HL-60/S4 (cell line): ENCODE measurements around the gene OR1B1.
"Not testable (repeated sequence)": the region's sequence is repeated elsewhere in the genome, so short reads cannot be mapped to it uniquely, and the experiment has no call there.

Experiments used
- in situ Hi-C: fragments of 300-500 bp; cut with MboI; formaldehyde crosslinking; loops from 2 replicates; pipeline ENCODE4 v1.14.3; 2022; ENCODE audit warnings: low sequenced_read_pairs

Gene OR1B1

DNA sequence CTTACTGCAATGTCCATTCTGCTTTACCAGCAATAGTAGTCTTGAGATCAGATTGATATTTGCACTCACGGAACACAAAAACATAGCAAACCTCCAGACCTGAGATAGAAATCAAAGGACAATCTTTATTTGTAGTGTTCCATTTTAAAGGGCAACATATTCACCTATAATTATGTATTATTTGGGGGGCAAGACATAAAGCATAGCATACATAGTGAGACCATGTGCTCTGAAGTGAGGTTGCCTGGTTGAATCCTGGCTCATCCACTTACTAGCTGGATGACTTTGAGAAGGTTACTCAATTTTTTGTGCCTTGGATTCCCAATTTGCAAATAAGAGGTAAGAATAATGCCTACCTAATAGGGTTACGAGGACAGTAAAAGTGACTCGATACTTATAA is at the start of gene OR1B1:
TSS of gene OR1B1 (minus strand) at position 101 of the 400 bp plus-strand sequence.
- in situ Hi-C loops: no loop called here

DNA sequence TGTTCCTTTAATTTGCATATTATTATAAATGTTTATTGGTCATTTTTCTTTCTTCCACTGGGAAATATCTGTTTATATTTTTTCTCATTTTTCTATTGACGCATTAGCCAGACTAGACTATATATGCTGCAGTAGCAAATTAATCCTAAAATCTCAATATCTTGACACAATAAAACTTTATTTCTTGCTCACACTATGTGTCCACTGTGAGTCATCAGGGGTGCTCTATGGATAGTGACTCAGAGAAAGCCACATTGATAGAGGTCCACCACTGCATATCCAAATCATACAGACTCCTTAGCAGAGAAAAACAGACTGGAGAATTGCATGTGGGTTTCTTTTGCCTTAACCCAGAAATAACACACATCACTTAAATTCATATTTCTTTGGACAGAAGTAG is 38.3 kb upstream of the OR1B1 start:
- in situ Hi-C loops: no loop called here

DNA sequence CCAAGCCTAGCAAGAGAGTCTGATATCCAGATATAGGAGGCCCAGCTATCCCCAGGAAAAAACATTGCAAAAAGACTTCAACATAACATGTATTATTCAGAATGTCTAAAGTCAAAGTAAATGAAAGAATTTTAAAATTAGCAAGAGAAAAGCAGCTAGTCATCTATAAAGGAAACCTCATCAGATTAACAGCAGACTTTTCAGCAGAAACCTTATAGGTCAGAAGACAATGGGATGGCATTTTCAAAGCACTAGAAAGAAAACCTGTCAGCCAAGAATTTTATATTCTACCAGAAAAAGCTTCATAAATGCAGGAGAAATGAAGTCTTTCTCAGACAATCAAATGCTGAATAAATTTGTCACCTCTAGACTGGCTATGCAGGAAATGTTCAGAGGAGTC is 27.4 kb upstream of the OR1B1 start:
- in situ Hi-C loops: no loop called here

DNA sequence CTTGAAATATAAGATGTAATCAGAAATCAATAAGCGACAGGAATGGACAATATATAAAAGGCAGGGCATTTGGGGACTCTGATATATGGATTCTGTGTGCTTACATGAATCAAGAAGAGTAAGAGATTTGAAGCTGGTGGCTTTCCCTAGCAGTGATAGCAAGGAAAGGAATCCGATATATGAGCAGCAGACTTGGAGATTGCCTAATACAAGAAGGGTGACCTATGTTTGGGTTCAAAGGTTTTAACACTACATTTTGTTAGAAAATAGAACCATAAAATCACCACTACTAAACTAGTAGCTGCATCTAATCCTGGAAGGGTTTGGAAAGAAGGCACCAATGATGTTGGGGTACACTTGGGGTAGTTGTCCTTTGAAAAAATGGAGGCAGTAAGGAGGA is 15.1 kb upstream of the OR1B1 start:
- in situ Hi-C loops: no loop called here

DNA sequence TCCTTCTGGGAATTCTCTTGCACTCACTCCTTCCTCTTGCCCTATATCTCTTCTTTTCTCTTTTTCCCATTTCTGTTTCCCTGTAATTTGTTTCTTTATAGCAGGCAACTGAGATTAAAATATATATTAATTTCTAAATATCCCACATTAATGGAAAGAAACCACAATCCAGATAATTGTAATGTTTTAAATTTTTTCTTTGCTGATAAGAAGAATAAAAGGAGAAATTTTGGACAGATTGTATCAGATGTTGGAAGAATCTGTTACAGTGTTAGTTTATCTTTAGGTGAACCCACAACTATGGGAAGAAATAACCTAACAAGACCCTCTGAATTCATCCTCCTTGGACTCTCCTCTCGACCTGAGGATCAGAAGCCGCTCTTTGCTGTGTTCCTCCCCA is 4.0 kb upstream of the OR1B1 start, which contains the start of gene OR1L1:
TSS of gene OR1L1 (plus strand) at position 301 of the 400 bp plus-strand sequence. CDS start at position 301, 0 bp downstream.
- in situ Hi-C loops: no loop called here

DNA sequence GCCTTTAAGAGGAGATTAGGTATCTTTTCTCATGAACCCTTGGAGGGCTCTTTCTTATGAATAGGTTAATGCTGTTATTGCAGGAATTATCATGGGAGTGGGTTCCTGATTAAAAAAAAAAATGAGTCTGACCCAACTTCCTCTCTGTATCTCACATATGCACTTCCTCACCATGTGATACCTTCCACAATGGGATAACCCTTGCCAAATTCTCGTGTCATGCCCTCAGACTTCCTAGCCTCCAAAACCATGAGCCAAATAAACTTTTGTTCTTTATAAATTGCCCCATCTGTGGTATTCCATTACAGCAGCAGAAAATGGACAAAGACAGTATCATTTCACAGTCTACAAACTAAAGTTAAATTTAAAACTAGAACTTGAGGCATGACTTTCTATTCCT is 1.0 kb downstream of the OR1B1 start:
- in situ Hi-C loops: no loop called here

DNA sequence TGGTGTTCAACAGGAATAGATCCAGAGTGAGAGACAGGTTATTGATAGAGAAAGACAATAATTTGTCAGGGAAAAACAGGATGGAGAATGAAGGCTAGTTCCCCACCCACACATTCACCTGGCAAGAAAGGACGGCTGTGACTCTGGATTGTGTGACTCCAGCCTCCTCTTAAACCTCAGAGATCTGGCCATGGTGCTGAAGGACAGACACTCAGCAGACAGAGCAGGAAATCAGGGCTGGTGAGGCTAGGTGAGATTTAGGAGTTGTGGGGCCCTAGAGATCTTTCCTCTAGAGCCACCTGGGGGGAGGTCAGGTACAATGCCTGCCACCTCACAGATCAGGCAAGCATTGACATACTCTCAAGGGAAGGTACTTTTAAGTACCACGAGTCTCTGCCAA is 15.2 kb downstream of the OR1B1 start:
- in situ Hi-C loops: no loop called here

DNA sequence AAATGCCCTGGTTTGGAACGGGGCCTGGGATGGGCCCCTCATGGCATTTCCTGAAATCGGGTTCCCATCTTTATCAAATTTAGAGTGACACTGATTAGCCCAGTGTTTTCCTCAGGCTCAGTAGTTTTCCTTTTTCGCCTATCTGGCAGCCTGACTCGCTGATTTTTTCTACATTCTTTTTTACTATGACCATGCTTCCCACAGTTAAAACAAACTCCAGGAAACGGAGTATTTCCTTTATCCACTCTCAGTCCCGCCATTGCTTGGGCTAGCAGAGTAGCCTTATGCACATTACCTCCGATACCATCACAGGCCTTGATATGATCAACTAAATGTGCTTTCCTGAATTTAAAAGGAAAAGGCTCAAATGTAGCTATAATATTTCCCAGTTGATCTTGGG is 37.4 kb downstream of the OR1B1 start:
- in situ Hi-C loops: no loop called here

DNA sequence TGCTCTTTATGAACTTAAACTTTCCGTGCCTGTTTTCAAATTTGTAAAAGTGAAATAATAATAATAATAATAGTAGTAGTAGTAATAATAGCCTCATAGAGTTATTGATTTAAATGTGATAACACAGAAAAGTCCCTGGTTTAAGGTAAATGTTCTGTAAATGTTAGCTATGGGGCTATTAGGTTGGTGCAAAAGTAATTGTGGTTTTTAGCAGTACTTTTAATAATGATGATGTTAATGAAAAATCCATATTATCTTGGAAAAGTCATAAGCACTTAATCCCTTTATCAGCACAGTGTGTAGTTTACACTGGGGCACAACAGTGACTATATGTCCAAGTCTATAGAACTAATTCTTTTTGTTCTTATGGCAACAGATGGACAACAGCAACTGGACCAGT is 43.1 kb downstream of the OR1B1 start, which contains the start of gene OR1Q1:
TSS of gene OR1Q1 (plus strand) at position 377 of the 400 bp plus-strand sequence. CDS start at position 377, 0 bp downstream.
- in situ Hi-C loops: no loop called here

DNA sequence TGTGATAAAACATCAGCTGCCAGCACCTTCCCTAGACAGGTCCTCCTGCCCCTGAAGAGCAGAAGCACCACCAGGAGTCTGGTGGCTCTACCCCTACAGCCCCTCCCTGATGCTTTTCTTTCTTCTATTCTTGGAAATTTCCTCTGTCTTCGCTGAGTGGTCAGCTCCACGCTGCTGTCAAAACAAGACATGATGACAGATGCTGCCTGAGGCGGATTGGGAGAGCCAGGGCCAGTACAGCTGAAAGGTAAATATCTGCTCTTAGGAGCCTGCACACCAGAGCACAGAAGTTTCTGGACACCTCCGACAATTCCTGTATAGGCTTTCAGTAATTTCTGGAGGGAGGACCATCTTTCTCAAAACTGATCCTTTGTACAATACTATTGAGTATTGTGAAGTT is 47.6 kb downstream of the OR1B1 start:
- in situ Hi-C loops: no loop called here

DNA sequence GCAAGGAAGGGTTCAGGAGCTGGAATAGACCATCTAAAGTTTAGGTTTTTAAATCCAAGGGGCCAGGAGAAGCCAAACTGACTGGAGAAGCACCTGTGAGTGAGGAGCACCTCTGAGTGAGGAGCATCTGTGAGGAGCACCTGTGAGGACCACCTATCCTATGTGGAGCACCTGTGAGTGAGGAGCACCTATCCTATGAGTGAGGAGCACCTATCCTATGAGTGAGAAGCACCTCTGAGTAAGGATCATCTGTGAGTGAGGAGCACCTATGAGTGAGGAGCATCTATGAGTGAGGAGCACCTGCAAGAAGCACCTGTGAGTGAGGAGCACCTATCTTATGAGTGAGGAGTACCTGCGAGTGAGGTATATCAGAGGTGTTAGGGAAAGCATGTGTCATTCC is 50.8 kb downstream of the OR1B1 start:
- in situ Hi-C loops: no loop called here

DNA sequence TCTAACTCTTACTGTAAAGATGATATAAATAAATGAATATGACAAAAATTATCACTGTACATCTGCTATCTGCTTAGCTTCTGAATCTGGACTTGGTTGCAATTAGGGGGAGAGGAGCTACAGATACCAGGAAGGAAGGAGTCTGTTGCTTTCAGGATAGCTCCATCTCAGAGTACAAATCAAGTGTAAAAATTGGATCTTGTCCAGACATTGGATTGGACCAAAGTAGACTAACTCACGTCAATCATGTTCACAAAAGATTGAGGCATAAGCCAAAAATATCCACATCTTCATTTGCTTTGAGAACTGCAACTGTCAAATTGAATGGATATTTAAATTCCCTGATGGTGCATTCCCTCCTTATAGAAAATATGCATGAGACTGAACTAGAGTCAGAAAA is 51.7 kb downstream of the OR1B1 start:
- in situ Hi-C loops: no loop called here

DNA sequence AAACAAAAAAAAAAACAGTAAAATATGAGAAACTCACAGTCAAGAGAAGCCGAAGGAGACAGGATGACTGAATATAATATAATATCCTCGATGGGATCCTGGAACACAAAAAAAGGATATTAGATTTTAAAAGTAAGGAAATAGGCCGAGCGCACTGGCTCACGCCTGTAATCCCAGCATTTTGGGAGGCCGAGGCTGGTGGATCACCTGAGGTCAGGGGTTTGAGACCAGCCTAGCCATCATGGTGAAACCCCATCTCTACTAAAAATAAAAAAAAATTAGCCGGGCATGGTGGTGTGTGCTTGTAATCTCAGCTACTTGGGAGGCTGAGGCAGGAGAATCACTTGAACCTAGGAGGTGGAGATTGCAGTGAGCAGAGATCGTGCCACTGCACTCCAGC is 74.1 kb downstream of the OR1B1 start, which contains the start of gene OR1L8:
TSS of gene OR1L8 (minus strand) at position 101 of the 400 bp plus-strand sequence. CDS start 14,907 bp downstream, outside the sequence.
- in situ Hi-C loops: not testable (repeated sequence)

DNA sequence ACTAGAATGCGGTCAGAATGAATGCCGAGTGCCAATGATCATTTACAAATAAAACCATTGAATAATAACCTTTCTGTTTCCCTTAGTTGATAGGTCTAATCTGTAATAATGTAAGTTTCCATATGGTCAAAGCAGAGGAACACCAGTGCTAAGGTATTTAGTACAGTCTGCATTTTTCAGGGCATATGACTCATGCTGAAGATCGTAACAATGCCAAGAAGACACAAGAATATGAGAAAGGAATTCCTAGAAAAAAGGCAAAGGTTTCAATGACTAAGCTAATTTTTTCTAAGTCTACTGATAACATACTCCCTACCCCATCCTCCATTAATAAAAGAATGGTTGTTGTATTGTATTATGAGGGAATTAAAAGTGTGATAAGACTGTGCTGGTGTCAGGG is 77.1 kb downstream of the OR1B1 start:
- in situ Hi-C loops: no loop called here

DNA sequence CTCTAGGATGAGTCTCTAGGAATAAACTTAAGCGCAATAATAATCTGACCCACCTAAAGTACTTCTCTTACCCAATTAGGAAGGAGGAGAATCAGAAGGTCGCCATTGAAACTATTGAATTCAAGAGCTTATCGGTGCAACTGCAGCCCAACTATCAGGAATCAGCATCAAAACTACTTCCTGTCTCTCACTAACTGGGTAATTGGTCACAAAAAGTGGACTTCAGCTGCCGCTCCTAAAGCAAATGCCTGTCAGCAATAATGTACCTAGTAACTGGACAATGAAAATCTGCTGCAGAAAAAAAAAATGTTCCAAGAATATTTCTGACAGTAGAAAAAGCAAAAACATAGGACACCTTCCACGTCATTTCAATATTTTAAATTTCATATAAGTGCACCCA is 77.6 kb downstream of the OR1B1 start:
- in situ Hi-C loops: no loop called here
